H1 (cell line): ENCODE measurements around the gene MAGEB4. TPM values are rescaled to one million over a fixed set of nuclear protein-coding genes. Genes with fewer than 3 reads are reported as not detected.

Experiments
- BCL11A ChIP-seq, 2 experiments: IDR thresholded peaks; one replicate each; pipeline ENCODE4 v1.6.1; 2011; ENCODE audit warnings: low read depth in 2 of 2, low read length in 2 of 2, mild to moderate bottlenecking in 2 of 2
- CHD7 ChIP-seq: fragments of 300-600 bp; sonication (generic); IDR thresholded peaks from 2 replicates; pipeline ENCODE4 v1.7.1; 2012; ENCODE audit warnings: low read length, moderate library complexity, mild to moderate bottlenecking, inconsistent platforms; ENCODE audit not compliant: insufficient replicate concordance
- CTBP2 ChIP-seq: IDR thresholded peaks from 2 replicates; pipeline ENCODE4 v1.7.0; 2011; ENCODE audit warnings: borderline replicate concordance, mild to moderate bottlenecking, moderate library complexity, mixed read lengths, low read length; ENCODE audit not compliant: insufficient read depth, insufficient read length
- GABPA ChIP-seq: IDR thresholded peaks from 2 replicates; pipeline ENCODE4 v1.6.1; 2011; ENCODE audit warnings: mild to moderate bottlenecking, low read length, moderate library complexity, borderline replicate concordance; ENCODE audit not compliant: insufficient read depth
- KDM1A ChIP-seq: fragments of 200-600, 300-600 bp; sonication (generic); IDR thresholded peaks from 2 replicates; pipeline ENCODE4 v1.7.1; 2016; ENCODE audit warnings: mild to moderate bottlenecking, low read length, borderline replicate concordance
- NANOG ChIP-seq: IDR thresholded peaks from 2 replicates; pipeline ENCODE4 v1.6.1; 2011; ENCODE audit warnings: low read length, low read depth, mild to moderate bottlenecking, inconsistent platforms; ENCODE audit not compliant: insufficient read depth, poor library complexity, severe bottlenecking
- RNF2 ChIP-seq: fragments of 200-900, 300-1000 bp; sonication (generic); IDR thresholded peaks from 2 replicates; pipeline ENCODE4 v1.7.1; 2016; ENCODE audit warnings: borderline replicate concordance, low read depth, mild to moderate bottlenecking, antibody characterized with exemption, low read length; ENCODE audit not compliant: poor library complexity, severe bottlenecking; ENCODE audit errors: missing control alignments
- SAP30 ChIP-seq: fragments of 300-600 bp; sonication (generic); IDR thresholded peaks from 2 replicates; pipeline ENCODE4 v1.7.1; 2012; ENCODE audit warnings: low read length, moderate library complexity, mild to moderate bottlenecking, inconsistent platforms; ENCODE audit not compliant: insufficient read depth, insufficient replicate concordance
- TAF7 ChIP-seq: optimal IDR thresholded peaks from 2 replicates; pipeline ENCODE3; 2011; ENCODE audit warnings: low read depth, mild to moderate bottlenecking, inconsistent platforms, low read length, moderate library complexity, borderline replicate concordance
- polyA plus RNA-seq, 7 experiments: library from polyadenylated mRNA; depleted of rRNA in 3 of 7; stranded (reverse) in 5 of 7; unstranded in 2 of 7; fragments of >200 nt in 5 of 7; fragments of 200-250 nt in 2 of 7; gene quantifications; 1 replicate in 5 of 7; 2 replicates in 1 of 7; 4 replicates in 1 of 7; pipeline versions ENCODE4 v1.2.1 to v1.2.3, GENCODE V29; 2011 to 2013; ENCODE audit warnings: missing spikeins in 2 of 7, mixed read lengths in 2 of 7
- total RNA-seq: library from RNA; stranded (reverse); fragmentation: NEBNext Ultra II Directional; extraction: Animal tissue kit (Norgen Biotek cat#: 25700); gene quantifications from 2 replicates; pipeline ENCODE4 v1.2.1, GENCODE V29; 2021

The MAGEB4 gene
- total and polyA plus RNA-seq, 2 of the 8 experiments (the other 6 are each of a cell fraction or from before 2014, with no cell fraction given), result not detected

- no peak for TF ChIP-seq CHD7
- TF ChIP-seq KDM1A, result no peak
- no peak for TF ChIP-seq SAP30
- TF ChIP-seq RNF2, result no peak
- TF ChIP-seq CTBP2, result no peak
- TF ChIP-seq TAF7, result no peak
- TF ChIP-seq GABPA, result no peak
- no peak for TF ChIP-seq NANOG
- TF ChIP-seq BCL11A (IDR thresholded peaks at IDR 0.05; ENCODE audit: low read depth in 2 of 2, low read length in 2 of 2), result no peak
- TF ChIP-seq, all 59 proteins: peak for 0
Observed at GRCh38 chrX:30259927-30260326, 18.1 kb downstream of the MAGEB4 start (continued).
